Stimulated activated naive CD8-positive, alpha-beta T cell treated with anti-CD3 and anti-CD28 coated beads, Interleukin-15, Interleukin-2, amounts not matched to agents 100 ng/mL and 50 ng/mL, for 24 hours (primary cell): ENCODE data around the gene OR2F2.

Experiments used
- H3K27ac Mint-ChIP-seq: one replicate; pipeline ENCODE4 v1.8.0; 2021; ENCODE audit warnings: mild to moderate bottlenecking, mixed read lengths
- H3K27me3 Mint-ChIP-seq: one replicate; pipeline ENCODE4 v1.8.0; 2021; ENCODE audit warnings: mixed read lengths
- H3K36me3 Mint-ChIP-seq: one replicate; pipeline ENCODE4 v1.8.0; 2021; ENCODE audit warnings: low read depth, mixed read lengths
- H3K4me1 Mint-ChIP-seq: one replicate; pipeline ENCODE4 v1.8.0; 2021; ENCODE audit warnings: low read depth, mixed read lengths
- H3K4me3 Mint-ChIP-seq: one replicate; pipeline ENCODE4 v1.8.0; 2021; ENCODE audit warnings: mild to moderate bottlenecking, mixed read lengths
- H3K9me3 Mint-ChIP-seq: one replicate; pipeline ENCODE4 v1.8.0; 2021; ENCODE audit warnings: mixed read lengths

The OR2F2 gene

DNA sequence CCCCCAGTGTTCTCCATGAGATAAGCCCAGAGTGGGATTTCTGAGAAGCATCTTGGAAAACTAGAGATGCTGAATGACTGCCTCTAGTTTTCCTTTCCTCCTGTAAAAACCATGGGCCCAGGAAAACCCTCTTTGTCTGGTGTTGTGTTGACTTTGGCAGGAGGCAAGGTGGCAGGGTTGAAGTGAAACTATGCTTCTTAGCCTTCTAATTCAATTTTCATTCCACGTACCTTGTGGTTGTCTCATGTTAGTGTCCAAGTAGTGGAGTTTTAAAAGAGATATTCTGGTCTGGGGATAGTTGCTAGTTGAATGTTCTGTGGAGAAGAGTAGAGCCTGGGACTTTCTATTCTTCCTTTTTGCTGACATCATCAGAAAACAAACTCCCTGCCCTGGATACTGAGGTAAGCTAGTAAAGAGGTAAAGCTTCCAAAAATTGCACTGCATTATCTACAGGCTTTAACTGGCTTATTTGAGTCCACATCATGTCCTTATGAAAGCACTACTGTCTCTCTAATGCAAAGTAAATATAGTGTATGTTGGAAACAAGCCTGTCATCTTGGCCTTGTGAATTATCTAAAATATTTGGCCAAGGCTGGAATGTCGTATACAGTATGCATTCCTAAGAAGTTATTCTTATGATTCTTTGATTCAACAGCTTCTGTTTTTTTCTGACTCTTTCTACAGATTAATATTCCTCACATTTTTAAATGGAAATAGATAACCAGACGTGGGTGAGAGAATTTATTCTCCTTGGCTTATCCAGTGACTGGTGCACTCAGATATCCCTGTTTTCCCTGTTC lies at the start of gene OR2F2:
TSS of gene OR2F2 (plus strand) at position 708 of the 800 bp plus-strand sequence. CDS start at position 708, 0 bp downstream.
- no peak within 1 kb of the TSS for H3K27ac Mint-ChIP-seq
- H3K27me3 Mint-ChIP-seq, result peaks cover 11% of the 10 kb centered on the region
- peaks cover under 1% of the 10 kb centered on the region for H3K4me1 Mint-ChIP-seq
- H3K9me3 Mint-ChIP-seq, result peaks cover 6% of the 10 kb centered on the region
- no peak within 1 kb of the TSS for H3K4me3 Mint-ChIP-seq
- H3K36me3 Mint-ChIP-seq, result no peaks in the 10 kb centered on the region

DNA sequence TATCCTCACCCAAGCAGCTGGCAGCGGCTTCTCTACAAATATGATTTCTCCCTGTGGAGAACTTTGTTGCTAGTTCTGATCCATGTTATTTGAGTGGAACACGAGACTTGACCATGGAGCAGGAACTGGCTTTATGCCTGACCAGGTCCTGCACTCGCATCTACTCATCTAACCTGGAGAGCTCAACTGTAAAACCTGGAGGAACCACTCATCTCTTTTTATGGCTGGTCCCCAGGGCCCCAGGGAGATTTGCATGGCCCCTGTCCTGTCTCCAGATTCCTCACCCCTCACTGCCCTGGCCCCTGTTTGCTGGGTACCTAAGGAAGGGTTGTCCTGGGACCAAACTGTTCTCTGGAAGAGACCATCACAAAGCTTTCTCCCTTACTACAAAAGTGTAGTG lies 49.1 kb upstream of the OR2F2 start:
- Mint-ChIP-seq H3K4me1 (peaks cover 27% of the 10 kb centered on the region), H3K27me3 (peaks cover 54% of the 10 kb centered on the region), H3K4me3 (peak overlapping the region; percentile 13), H3K9me3 (peaks cover 7% of the 10 kb centered on the region), H3K27ac (no peak overlapping the region), H3K36me3 (peaks cover 25% of the 10 kb centered on the region)

DNA sequence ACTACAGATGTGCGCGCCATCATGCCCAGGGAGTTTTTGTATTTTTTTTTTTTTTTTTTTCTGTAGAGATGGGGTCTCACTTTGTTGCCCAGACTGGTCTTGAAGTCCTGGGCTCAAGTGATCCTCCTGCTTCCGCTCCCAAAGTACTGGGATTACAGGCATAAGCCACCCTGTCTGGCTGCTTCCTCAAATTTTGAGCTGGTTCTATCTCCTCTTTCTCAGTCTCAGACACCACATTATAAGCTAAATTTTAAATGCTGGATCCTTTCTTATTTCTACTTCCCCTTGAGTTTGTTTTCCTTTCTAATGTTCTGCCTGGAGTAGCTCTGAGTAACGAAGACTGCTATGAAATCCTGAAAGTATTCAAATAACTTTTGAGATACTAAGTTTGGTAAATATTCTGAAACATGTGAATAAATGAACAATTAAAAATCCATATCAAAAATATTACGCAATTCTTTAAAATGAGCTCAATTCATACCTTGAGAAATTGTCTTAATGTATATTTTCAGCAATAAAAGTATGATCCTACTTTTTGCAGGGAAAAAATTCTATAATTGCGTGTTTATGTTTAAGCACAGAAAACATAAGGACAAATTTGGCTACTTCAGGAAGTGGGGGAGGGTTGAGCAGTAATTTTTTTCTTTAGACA lies 48.1 kb upstream of the OR2F2 start:
- Mint-ChIP-seq H3K4me1 (peaks cover 27% of the 10 kb centered on the region), H3K27ac (no peak overlapping the region), H3K9me3 (peaks cover 11% of the 10 kb centered on the region), H3K36me3 (peaks cover 33% of the 10 kb centered on the region), H3K27me3 (peaks cover 46% of the 10 kb centered on the region), H3K4me3 (no peak overlapping the region)

DNA sequence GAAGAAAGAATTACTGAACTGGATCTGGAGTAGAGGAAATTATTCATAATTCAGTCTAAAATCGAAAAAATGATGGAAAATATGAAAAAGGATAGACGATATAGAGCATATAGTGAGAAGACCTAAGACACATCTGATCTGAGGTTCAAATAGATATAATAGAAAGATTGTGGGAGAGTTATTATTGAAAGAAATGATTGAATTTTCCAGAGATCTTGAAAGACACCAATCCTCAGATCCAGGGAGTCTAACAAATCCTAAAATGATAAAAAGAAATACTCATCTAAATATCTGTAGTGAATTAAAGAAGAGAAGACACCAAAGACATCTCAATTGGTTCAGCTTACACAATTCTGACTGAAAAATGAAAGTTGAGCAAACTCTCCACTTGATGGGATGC lies 46.0 kb upstream of the OR2F2 start:
- Mint-ChIP-seq H3K27me3 (peaks cover 31% of the 10 kb centered on the region), H3K4me3 (no peak overlapping the region), H3K27ac (no peak overlapping the region), H3K9me3 (peaks cover 17% of the 10 kb centered on the region), H3K36me3 (peaks cover 44% of the 10 kb centered on the region), H3K4me1 (peaks cover 13% of the 10 kb centered on the region)

DNA sequence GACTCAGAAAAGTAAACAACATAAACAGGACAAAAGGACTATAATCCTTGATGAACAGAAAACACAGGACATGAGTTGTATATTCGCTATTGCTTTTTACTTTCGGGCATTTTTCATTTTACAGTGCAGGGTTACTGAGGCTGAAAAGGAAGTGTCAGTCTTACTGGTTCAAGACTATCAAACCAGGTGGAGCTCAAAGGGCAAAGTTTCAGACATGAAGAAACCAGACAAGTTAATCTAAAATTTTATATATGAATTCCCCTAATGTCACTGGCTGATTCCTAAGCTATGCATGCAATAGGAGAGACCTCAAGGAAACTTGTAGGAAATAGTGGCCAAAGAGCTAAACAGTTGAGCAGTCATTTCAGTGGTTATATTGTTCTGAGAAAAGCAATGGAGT lies 44.5 kb upstream of the OR2F2 start:
- Mint-ChIP-seq H3K9me3 (peaks cover 17% of the 10 kb centered on the region), H3K36me3 (peaks cover 44% of the 10 kb centered on the region), H3K4me1 (peaks cover 3% of the 10 kb centered on the region), H3K27me3 (peaks cover 22% of the 10 kb centered on the region), H3K27ac (no peak overlapping the region), H3K4me3 (no peak overlapping the region)

DNA sequence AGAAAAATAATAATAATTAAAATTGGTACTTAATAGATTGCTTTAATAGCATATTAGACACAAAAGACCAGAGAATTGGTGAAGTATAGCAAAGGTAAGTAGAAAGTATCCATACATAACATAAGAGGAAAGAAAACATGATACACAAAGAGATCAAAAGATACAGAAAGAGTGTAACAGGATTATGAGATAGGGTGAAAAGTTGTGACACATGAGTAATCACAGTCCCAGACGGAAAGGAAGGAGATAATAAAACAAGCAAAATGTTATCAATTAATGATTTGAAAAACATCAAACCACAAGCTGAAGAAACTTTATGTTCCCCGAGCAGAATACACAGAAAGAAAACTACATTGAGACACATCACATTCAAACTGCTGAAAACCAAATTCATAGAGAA lies 43.6 kb upstream of the OR2F2 start:
- Mint-ChIP-seq H3K27me3 (peaks cover 18% of the 10 kb centered on the region), H3K27ac (no peak overlapping the region), H3K36me3 (peaks cover 44% of the 10 kb centered on the region), H3K4me1 (no peaks in the 10 kb centered on the region), H3K9me3 (peaks cover 17% of the 10 kb centered on the region), H3K4me3 (no peak overlapping the region)

GRCh38 chr7:143892527-143893300 lies 42.3 kb upstream of the OR2F2 start:
- Mint-ChIP-seq H3K36me3 (peaks cover 44% of the 10 kb centered on the region), H3K27ac (no peak overlapping the region), H3K4me1 (no peaks in the 10 kb centered on the region), H3K27me3 (peaks cover 11% of the 10 kb centered on the region), H3K9me3 (peaks cover 17% of the 10 kb centered on the region), H3K4me3 (no peak overlapping the region)

- Mint-ChIP-seq H3K27ac (no peak overlapping the region), H3K4me3 (no peak overlapping the region), H3K4me1 (peaks cover 22% of the 10 kb centered on the region), H3K36me3 (peaks cover 14% of the 10 kb centered on the region), H3K9me3 (peaks cover 6% of the 10 kb centered on the region), H3K27me3 (no peaks in the 10 kb centered on the region)
Measured at GRCh38 chr7:143896667-143897066, 38.4 kb upstream of the OR2F2 start.

GRCh38 chr7:143898810-143899209 lies 36.2 kb upstream of the OR2F2 start:
- Mint-ChIP-seq H3K27ac (no peak overlapping the region), H3K36me3 (no peaks in the 10 kb centered on the region), H3K4me1 (peaks cover 25% of the 10 kb centered on the region), H3K9me3 (no peaks in the 10 kb centered on the region), H3K27me3 (no peaks in the 10 kb centered on the region), H3K4me3 (no peak overlapping the region)

GRCh38 chr7:143900230-143900766 lies 34.7 kb upstream of the OR2F2 start:
- Mint-ChIP-seq H3K27me3 (no peaks in the 10 kb centered on the region), H3K36me3 (no peaks in the 10 kb centered on the region), H3K9me3 (no peaks in the 10 kb centered on the region), H3K27ac (no peak overlapping the region), H3K4me1 (peaks cover 25% of the 10 kb centered on the region), H3K4me3 (peak overlapping the region; percentile 95)

DNA sequence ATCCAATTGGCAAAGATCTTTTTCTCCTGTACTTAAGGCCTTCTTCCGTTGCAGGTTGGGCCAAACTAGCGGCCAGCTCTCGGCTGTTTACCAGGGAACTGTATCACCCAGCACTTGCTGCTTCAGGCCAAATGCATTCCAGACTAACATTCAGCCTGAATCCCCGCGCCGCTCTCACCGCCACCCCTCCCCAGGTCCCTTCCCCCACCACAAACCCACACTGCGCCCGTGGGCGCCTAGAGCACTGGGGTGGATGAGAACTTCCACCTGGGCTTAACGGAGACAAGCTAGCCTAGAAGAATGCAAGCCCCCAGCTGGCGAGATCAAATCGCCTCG lies 33.7 kb upstream of the OR2F2 start:
- Mint-ChIP-seq H3K9me3 (no peaks in the 10 kb centered on the region), H3K4me1 (peaks cover 25% of the 10 kb centered on the region), H3K27me3 (no peaks in the 10 kb centered on the region)

GRCh38 chr7:143901668-143902331 lies 33.2 kb upstream of the OR2F2 start, which contains the start of gene TCAF1:
Gene TCAF1 (minus strand): TSS chr7:143902176. CDS start chr7:143876608, 25,568 bp downstream.
- no peaks in the 10 kb centered on the region for H3K36me3 Mint-ChIP-seq
- H3K4me3 Mint-ChIP-seq, result peak within 1 kb of the TSS; percentile 95
- no peaks in the 10 kb centered on the region for H3K9me3 Mint-ChIP-seq
- no peaks in the 10 kb centered on the region for H3K27me3 Mint-ChIP-seq
- H3K27ac Mint-ChIP-seq, result peak within 1 kb of the TSS; percentile 95
- H3K4me1 Mint-ChIP-seq, result peaks cover 25% of the 10 kb centered on the region

More for the DNA sequence above, 33.7 kb upstream of the OR2F2 start:
- Mint-ChIP-seq H3K4me3 (peak overlapping the region; percentile 95), H3K27ac (peak overlapping the region; percentile 95), H3K36me3 (no peaks in the 10 kb centered on the region)

GRCh38 chr7:143902332-143902899 lies 32.6 kb upstream of the OR2F2 start:
- H3K9me3 Mint-ChIP-seq, result no peaks in the 10 kb centered on the region
- no peaks in the 10 kb centered on the region for H3K36me3 Mint-ChIP-seq
- H3K27me3 Mint-ChIP-seq, result no peaks in the 10 kb centered on the region
- peak overlapping the region; percentile 95 for H3K4me3 Mint-ChIP-seq
- peaks cover 31% of the 10 kb centered on the region for H3K4me1 Mint-ChIP-seq
- H3K27ac Mint-ChIP-seq, result peak overlapping the region; percentile 95

- no peak overlapping the region for H3K4me3 Mint-ChIP-seq
- H3K36me3 Mint-ChIP-seq, result no peaks in the 10 kb centered on the region
- H3K4me1 Mint-ChIP-seq, result peaks cover 24% of the 10 kb centered on the region
- no peak overlapping the region for H3K27ac Mint-ChIP-seq
- H3K9me3 Mint-ChIP-seq, result no peaks in the 10 kb centered on the region
- peaks cover 6% of the 10 kb centered on the region for H3K27me3 Mint-ChIP-seq
Measured at GRCh38 chr7:143905509-143905908, 29.5 kb upstream of the OR2F2 start.
